T-helper 17 cell (primary cell): ENCODE measurements around the gene MAP4K3. TPM values are rescaled to one million over a fixed set of nuclear protein-coding genes. Genes with fewer than 3 reads are reported as not detected.

Experiments
- ATAC-seq: fragments of 150-1000 bp; cut with Tn5 transposase; 2 replicates; pipeline ENCODE4 v1.10.0; 2021; ENCODE audit warnings: mild to moderate bottlenecking, moderate library complexity
- DNase-seq, 3 donors: peaks; one replicate each; pipeline versions ENCODE4 v3.0.0 to v3.0.0-alpha.2; 2020 to 2021
- H3K9me3 ChIP-seq: one replicate; pipeline ENCODE4 v1.7.0; 2013; ENCODE audit warnings: low read length, mild to moderate bottlenecking; ENCODE audit not compliant: control insufficient read depth, poor library complexity, severe bottlenecking
- H3K27ac Mint-ChIP-seq: one replicate; pipeline ENCODE4 v1.8.0; 2022; ENCODE audit warnings: mild to moderate bottlenecking, moderate library complexity, mixed read lengths
- H3K27me3 Mint-ChIP-seq: one replicate; pipeline ENCODE4 v1.8.0; 2022; ENCODE audit warnings: mixed read lengths
- H3K36me3 Mint-ChIP-seq: one replicate; pipeline ENCODE4 v1.8.0; 2022; ENCODE audit warnings: low read depth, mixed read lengths
- H3K4me1 Mint-ChIP-seq: one replicate; pipeline ENCODE4 v1.8.0; 2022; ENCODE audit warnings: mild to moderate bottlenecking, mixed read lengths
- H3K4me3 Mint-ChIP-seq: one replicate; pipeline ENCODE4 v1.8.0; 2022; ENCODE audit warnings: mild to moderate bottlenecking, moderate library complexity, mixed read lengths
- total RNA-seq, 4 donors: library from RNA in 2 of 4; stranded (reverse) in 2 of 4; gene quantifications; one replicate each; pipeline ENCODE4 v1.2.3 and lab custom pipeline; 2022 to 2026

MAP4K3 gene
- total RNA-seq, 2 donors from 2014 or later, result 18.8 to 19.7 TPM

DNA sequence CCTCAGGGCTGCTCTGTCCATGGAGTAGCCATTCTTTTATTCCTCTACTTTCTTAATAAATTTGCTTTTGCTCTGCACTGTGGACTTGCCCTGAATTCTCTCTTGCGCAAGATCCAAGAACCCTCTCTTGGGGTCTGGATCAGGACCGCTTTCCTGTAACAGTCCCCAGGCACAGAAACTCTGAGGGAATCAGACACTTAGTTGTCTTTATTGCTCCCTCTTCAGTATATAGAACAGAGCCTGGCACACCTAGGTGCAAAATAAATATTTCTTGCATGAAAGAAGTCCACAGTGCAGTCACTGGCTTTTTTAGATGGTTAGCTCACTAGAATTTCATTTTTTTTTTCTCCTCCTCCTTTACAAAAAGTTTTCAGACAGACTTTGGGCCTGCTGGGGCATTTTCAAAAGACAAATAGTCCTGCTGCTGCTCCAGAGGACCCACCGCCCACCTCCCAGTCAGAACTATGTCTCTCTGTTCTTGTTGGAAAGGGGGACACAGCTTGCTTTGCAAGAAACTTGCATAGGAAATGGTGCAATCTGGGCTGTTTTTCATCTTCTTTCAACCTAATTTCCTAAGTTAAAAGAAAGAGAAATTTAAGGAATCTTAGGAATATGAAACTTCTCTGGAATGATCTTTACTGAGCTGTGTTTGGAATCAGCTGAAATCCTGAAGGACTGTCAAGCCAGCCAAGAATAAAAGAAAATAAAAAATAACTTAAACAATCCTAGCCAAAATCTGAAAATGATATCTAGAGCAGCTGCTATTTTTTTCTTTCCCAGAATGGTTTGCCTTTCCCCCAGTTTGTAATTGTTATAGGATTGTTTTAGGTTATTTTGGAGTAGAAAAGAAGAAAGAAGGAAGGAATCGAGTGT is 31.7 kb upstream of the MAP4K3 start:
- ATAC-seq, result no peak
- H3K9me3 ChIP-seq, result no peaks in the 10 kb centered on the region
- Mint-ChIP-seq H3K27ac (peak overlapping the region; percentile 14), H3K36me3 (peaks cover 2% of the 10 kb centered on the region), H3K4me3 (no peak overlapping the region), H3K27me3 (no peaks in the 10 kb centered on the region), H3K4me1 (peaks cover 5% of the 10 kb centered on the region)
- no peak for DNase-seq

DNA sequence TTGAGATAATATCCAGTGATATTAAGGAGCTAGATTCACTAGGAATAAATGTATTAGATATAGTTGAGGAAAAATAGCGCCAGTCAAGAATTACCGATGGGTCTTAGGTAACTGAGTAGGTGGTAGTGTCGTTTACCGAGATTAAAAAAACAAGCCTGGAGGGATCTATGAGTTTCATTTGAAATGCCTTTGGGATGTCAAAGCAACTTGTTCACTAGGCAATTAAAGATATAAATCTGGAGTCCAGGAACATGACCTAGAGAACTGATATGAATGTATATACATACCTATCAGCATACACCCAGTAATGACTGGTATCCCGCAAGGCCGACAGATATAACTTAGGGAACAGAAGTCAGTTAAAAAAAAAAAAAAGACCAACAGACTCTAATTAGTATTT is 29.2 kb upstream of the MAP4K3 start:
- ATAC-seq, result no peak
- no peaks in the 10 kb centered on the region for H3K27me3 Mint-ChIP-seq
- H3K4me1 Mint-ChIP-seq, result peaks cover 5% of the 10 kb centered on the region
- no peaks in the 10 kb centered on the region for H3K9me3 ChIP-seq
- peaks cover under 1% of the 10 kb centered on the region for H3K36me3 Mint-ChIP-seq
- no peak overlapping the region for H3K27ac Mint-ChIP-seq
- H3K4me3 Mint-ChIP-seq, result no peak overlapping the region
- no peak for DNase-seq

DNA sequence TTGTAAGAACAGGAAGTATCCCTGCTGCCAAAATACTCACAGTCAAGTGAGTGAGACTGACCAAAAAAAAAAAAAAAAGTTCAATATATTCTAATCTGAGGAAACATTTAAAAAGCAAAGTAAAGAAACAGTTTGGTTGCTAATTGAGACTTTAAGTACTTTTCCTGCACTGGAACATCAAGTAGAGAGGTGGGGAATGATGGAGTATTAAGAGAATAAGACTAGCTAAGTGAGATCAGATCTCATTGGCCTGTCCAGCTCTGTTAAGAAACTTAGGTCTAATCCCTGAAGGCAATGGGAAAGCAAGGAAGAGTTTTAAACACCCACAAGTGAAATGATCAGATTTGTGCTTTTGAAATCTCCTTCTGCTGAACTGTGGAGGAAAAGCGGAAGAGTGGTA is 27.8 kb upstream of the MAP4K3 start:
- ATAC-seq, result no peak
- H3K4me1 Mint-ChIP-seq, result peaks cover 5% of the 10 kb centered on the region
- no peaks in the 10 kb centered on the region for H3K27me3 Mint-ChIP-seq
- no peak overlapping the region for H3K27ac Mint-ChIP-seq
- H3K9me3 ChIP-seq, result no peaks in the 10 kb centered on the region
- no peaks in the 10 kb centered on the region for H3K36me3 Mint-ChIP-seq
- DNase-seq, result no peak
- H3K4me3 Mint-ChIP-seq, result no peak overlapping the region

DNA sequence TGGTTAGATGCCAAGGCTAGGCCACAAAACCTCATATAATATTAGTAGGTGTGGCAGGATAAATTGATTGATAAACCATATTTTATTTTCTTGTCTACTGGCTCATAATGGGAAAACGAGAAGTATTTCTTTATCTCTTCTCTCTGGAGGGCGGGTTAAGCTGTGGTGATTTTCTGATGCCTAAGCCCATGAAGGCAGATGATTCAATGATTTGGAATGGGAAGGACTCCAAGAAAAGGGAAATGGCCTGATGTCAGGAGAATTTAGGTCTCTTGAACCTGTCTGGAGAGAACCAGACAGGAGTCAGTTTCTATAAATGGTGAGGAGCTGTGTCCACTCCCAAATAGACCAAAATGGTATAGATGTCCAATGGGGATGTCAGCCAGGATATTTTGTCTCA is 18.7 kb upstream of the MAP4K3 start:
- Mint-ChIP-seq H3K4me1 (no peaks in the 10 kb centered on the region), H3K27me3 (no peaks in the 10 kb centered on the region), H3K36me3 (peaks cover 4% of the 10 kb centered on the region), H3K27ac (no peak overlapping the region), H3K4me3 (no peak overlapping the region)
- no peaks in the 10 kb centered on the region for H3K9me3 ChIP-seq
- ATAC-seq, result no peak
- DNase-seq, result no peak

DNA sequence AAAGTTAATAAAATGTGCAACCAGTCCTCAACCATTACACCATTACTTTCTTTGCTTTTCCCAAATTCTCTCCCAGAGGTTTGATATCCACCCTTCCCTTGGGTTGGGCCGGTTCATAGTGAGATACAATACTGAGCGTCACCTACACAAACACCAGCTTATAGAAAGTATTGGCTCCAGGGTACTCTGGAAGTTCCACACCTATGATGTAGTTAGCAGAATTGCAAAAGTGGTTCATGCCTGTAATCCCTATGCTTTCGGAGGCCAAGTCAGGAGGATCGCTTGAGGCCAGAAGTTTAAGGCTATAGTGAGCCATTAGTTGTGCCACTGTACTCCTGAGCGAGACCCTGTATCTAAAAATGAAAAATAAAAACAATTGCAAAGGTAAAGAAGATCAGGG is 15.3 kb upstream of the MAP4K3 start:
- H3K36me3 Mint-ChIP-seq, result peaks cover 4% of the 10 kb centered on the region
- DNase-seq (no peak), ATAC-seq (no peak)
- no peaks in the 10 kb centered on the region for H3K27me3 Mint-ChIP-seq
- H3K4me1 Mint-ChIP-seq, result no peaks in the 10 kb centered on the region
- H3K9me3 ChIP-seq, result no peaks in the 10 kb centered on the region
- no peak overlapping the region for H3K27ac Mint-ChIP-seq
- no peak overlapping the region for H3K4me3 Mint-ChIP-seq

DNA sequence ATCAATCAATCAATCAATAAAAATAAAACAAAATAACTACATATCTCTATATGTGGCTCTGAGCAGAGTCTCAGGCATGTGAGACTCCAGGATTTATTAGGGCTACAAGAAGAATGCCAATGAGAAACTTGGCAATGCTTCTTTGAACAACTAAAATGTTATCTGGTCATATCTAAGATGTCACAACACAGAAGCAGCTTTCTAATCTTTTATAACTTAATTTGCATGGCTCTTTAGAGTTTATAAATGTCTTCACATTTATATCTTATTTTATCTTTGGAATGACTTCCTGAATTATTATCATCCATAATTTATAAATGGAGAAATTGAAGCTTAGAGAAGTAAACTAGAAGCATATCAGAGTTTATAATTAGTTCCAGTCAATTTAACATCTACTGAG is 14.9 kb upstream of the MAP4K3 start:
- H3K4me3 Mint-ChIP-seq, result no peak overlapping the region
- no peaks in the 10 kb centered on the region for H3K27me3 Mint-ChIP-seq
- peaks cover 4% of the 10 kb centered on the region for H3K36me3 Mint-ChIP-seq
- ATAC-seq (no peak), DNase-seq (no peak)
- H3K4me1 Mint-ChIP-seq, result no peaks in the 10 kb centered on the region
- no peaks in the 10 kb centered on the region for H3K9me3 ChIP-seq
- H3K27ac Mint-ChIP-seq, result no peak overlapping the region

DNA sequence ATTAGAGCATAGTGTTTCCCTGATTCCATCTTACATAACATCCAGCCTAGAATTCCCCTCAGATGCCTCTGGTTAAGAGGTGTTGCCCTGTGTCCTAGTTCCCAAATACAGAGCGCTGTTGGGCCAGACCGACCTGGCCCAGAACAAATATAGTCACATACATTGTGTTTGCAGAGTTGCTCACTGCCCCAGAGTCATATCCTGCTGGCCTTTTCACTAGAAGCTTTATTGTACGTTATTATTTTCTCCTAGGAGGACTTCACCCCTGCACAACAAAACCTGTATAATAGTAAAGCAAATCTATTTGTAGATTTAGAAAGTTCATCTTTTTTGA is 11.1 kb upstream of the MAP4K3 start:
- no peaks in the 10 kb centered on the region for H3K9me3 ChIP-seq
- no peaks in the 10 kb centered on the region for H3K27me3 Mint-ChIP-seq
- no peak overlapping the region for H3K27ac Mint-ChIP-seq
- DNase-seq (no peak), ATAC-seq (no peak)
- H3K4me1 Mint-ChIP-seq, result peaks cover 2% of the 10 kb centered on the region
- H3K4me3 Mint-ChIP-seq, result no peak overlapping the region
- H3K36me3 Mint-ChIP-seq, result peaks cover 4% of the 10 kb centered on the region

DNA sequence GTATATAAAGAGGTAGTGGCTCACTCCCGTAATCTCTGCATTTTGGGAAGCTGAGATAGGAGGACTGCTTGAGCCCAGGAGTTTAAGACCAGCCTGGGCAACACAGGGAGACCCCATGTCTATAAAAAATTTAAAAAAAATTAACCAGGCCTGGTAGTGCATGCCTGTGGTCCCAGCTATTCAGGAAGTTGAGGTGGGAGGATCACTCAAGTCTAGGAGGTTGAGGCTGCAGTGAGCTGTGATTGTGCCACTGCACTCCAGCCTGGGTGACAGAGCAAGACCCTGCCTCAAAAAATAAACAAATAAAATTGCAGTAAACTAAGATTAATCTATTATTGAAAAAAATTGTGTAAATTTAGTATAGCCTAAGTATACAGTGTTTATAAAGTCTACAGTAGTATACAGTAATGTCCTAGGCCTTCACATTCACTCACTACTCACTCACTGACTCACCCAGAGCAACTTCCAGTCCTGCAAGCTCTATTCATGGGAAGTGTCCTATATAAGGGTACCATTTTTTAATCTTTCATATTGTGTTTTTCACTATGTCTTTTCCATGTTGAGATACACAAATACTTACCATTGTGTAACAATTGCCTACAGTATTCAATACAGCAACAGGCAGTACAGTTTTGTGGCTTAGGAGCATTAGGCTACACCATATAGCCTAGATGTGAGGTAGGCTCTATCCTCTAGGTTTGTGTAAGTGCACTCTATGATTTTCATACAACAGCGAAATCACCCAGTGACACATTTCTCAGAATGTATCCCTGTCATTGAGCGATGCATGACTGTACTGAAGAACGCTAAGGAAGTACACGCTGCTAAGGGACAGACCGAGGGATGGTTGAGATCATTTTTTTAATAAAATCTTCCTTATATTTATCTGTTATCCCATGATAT is 10.4 kb upstream of the MAP4K3 start:
- H3K27ac Mint-ChIP-seq, result no peak overlapping the region
- ATAC-seq (no peak), DNase-seq (no peak)
- no peaks in the 10 kb centered on the region for H3K27me3 Mint-ChIP-seq
- H3K4me1 Mint-ChIP-seq, result peaks cover 2% of the 10 kb centered on the region
- no peaks in the 10 kb centered on the region for H3K9me3 ChIP-seq
- peaks cover 4% of the 10 kb centered on the region for H3K36me3 Mint-ChIP-seq
- no peak overlapping the region for H3K4me3 Mint-ChIP-seq

DNA sequence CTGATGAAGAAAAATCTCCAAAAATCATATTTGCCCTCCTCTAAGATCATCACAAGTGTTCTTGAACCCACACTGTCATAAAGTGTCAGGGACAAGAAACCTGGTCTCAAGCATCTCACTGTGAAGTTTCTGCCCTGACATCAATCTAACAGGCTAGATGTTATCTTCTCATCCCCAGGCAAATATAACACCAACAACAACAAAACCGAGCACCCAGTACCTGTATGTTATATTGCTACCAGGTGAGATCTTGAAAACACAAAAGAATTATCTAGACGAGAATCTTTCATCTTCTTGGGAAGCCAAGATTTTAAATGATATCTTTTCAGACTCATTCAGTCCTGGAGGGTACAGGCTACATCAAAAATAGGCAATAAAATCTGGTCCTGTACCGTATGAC is 8.8 kb upstream of the MAP4K3 start:
- no peaks in the 10 kb centered on the region for H3K9me3 ChIP-seq
- Mint-ChIP-seq H3K4me1 (peaks cover 2% of the 10 kb centered on the region), H3K36me3 (peaks cover 2% of the 10 kb centered on the region), H3K27me3 (no peaks in the 10 kb centered on the region), H3K4me3 (no peak overlapping the region), H3K27ac (no peak overlapping the region)
- no peak for ATAC-seq
- no peak for DNase-seq

DNA sequence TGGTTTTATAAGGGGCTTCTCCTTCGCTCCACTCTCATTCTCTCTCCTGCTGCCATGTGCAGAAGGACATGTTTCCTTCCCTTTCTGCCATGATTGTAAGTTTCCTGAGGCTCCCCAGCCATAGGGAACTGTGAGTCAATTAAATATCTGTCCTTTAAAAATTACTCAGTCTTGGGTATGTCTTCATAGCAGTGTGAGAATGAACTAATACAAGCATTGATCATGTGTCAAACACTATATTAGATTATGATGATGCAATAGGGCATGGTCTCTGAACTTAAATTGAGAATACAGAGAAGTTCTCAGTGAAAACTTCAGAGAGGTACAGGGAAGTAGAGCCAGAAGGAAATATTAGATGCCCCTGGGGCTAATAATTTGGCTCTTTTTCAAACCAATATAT is 5.9 kb upstream of the MAP4K3 start:
- ATAC-seq, result no peak
- H3K27me3 Mint-ChIP-seq, result no peaks in the 10 kb centered on the region
- H3K27ac Mint-ChIP-seq, result no peak overlapping the region
- H3K9me3 ChIP-seq, result no peaks in the 10 kb centered on the region
- H3K4me3 Mint-ChIP-seq, result no peak overlapping the region
- H3K36me3 Mint-ChIP-seq, result peaks cover 2% of the 10 kb centered on the region
- no peak for DNase-seq
- H3K4me1 Mint-ChIP-seq, result peaks cover 9% of the 10 kb centered on the region

DNA sequence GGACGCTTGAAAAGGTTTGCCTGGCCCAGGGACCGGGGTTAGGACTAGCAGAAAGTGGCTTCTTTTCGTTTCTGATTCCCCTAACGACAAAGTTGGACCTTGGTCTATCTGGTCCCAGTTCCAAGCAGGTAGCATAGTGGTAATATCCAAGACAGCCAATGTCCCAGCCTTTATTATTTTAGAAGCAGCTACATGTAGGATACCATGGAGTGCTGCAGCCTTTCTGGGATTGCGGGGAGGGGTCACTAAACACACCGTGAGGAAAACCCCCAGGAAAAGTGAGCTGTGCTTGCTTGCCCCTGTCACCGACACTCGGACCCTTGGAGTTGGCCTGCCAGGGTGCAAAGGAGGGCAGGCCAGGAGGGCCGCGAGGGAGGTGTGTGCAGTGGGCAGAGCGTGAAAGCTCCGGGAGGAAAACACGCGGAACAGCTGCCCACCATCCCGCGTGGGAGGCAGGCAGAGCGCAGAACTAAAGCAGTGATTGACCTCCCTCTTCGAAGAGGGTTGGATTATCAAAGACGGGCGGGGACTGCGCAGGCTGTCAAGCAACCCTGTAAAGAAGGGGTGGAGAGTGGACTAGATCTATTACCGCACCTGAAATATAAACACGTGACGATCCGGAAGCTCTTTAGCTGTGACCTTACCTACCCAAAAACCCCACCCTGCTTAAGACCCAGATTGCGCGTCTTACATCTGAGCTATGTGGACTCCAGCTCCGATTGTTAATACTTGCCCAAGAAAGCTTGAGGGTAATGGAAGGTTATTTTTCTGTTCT is 624 bp upstream of the MAP4K3 start:
- no peaks in the 10 kb centered on the region for H3K27me3 Mint-ChIP-seq
- H3K4me3 Mint-ChIP-seq, result peak overlapping the region; percentile 91
- peak; percentile 85 for ATAC-seq
- no peaks in the 10 kb centered on the region for H3K9me3 ChIP-seq
- H3K27ac Mint-ChIP-seq, result peak overlapping the region; percentile 74
- peaks cover 2% of the 10 kb centered on the region for H3K36me3 Mint-ChIP-seq
- H3K4me1 Mint-ChIP-seq, result peaks cover 31% of the 10 kb centered on the region
- DNase-seq, result peak; percentile 12 to 21 (median 18)

DNA sequence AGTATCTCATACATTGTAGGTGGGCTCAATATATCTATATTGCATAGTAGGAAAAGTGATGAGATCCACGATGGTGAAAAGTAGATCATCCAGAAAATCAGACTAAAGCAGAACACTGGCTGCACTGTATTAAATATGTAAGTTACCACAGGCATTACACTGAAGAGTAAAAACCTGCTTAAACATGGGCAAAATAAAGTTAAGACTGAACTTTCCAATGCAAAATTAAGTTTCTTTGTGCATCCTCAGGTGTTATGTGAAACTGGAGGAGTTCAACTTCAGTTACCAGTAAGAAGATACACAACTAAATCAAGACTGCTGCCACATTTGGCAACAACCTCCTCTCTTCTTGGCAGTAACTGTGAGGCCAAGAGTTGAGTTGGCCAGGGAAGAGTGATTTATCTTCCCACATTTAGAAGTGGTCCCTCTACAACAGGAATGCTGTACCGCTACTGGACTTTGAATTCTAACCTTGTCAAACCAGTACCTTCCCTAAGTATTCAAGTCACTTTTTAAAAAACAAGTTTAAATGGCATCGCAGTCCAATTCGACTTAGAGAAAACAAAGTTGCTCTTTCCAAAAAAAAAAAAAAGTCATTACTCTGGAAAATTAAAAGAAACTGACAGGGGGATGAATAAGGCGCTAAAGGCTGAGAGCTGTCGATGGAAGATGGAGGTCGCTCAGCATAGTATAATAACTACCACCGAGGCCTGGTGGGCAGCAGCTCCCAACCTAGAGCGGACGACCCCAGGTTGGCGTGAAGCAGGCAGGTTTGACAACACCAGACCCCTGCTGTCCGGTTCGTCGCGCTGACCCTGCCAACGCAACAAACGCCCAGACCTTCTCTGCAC is 1.1 kb downstream of the MAP4K3 start:
- no peaks in the 10 kb centered on the region for H3K27me3 Mint-ChIP-seq
- ATAC-seq, result no peak
- no peaks in the 10 kb centered on the region for H3K9me3 ChIP-seq
- H3K27ac Mint-ChIP-seq, result peak overlapping the region; percentile 70
- H3K36me3 Mint-ChIP-seq, result peaks cover 2% of the 10 kb centered on the region
- H3K4me3 Mint-ChIP-seq, result peak overlapping the region; percentile 91
- no peak for DNase-seq
- H3K4me1 Mint-ChIP-seq, result peaks cover 44% of the 10 kb centered on the region
